OCI-LY1 (cell line): ENCODE data around the gene CXCL14.

ENCODE experiments used
- H2AFZ ChIP-seq: fragments of 200-600 bp; sonication (generic), shearing (Covaris generic); 2 replicates; pipeline ENCODE4 v1.6.0; 2014; ENCODE audit warnings: antibody characterized with exemption, mild to moderate bottlenecking, low read length
- H3F3A ChIP-seq: fragments of 200-600 bp; sonication (generic), shearing (Covaris generic); 2 replicates; pipeline ENCODE4 v1.6.0; 2014; ENCODE audit warnings: mild to moderate bottlenecking, antibody characterized with exemption, low read length, moderate library complexity; ENCODE audit not compliant: insufficient read depth
- H3K27ac ChIP-seq: fragments of 200-600 bp; sonication (generic); 2 replicates; pipeline ENCODE4 v1.5.1; 2014; ENCODE audit warnings: low read length, mixed run types, mild to moderate bottlenecking, low read depth; ENCODE audit not compliant: poor library complexity, severe bottlenecking
- H3K27me3 ChIP-seq: fragments of 200-600 bp; sonication (generic); 2 replicates; pipeline ENCODE4 v1.6.0; 2014; ENCODE audit warnings: antibody characterized with exemption, mild to moderate bottlenecking, low read length, moderate library complexity; ENCODE audit not compliant: insufficient read depth
- H3K36me3 ChIP-seq: fragments of 200-600 bp; sonication (generic); 2 replicates; pipeline ENCODE4 v1.6.1; 2014; ENCODE audit warnings: mild to moderate bottlenecking, antibody characterized with exemption, low read length, moderate library complexity, mixed read lengths; ENCODE audit not compliant: insufficient read depth
- H3K4me1 ChIP-seq: fragments of 200-600 bp; sonication (generic); 2 replicates; pipeline ENCODE4 v1.5.1; 2014; ENCODE audit warnings: mild to moderate bottlenecking, low read length, moderate library complexity; ENCODE audit not compliant: insufficient read depth, severe bottlenecking
- H3K4me2 ChIP-seq: fragments of 200-600 bp; sonication (generic), shearing (Covaris generic); 2 replicates; pipeline ENCODE4 v1.6.1; 2014; ENCODE audit warnings: low read length
- H3K4me3 ChIP-seq: fragments of 200-600 bp; sonication (generic); 2 replicates; pipeline ENCODE4 v1.5.1; 2014; ENCODE audit warnings: low read length, low read depth, mild to moderate bottlenecking, mixed read lengths; ENCODE audit not compliant: poor library complexity, severe bottlenecking
- H3K79me2 ChIP-seq: fragments of 200-600 bp; shearing (Covaris generic); 2 replicates; pipeline ENCODE4 v1.6.1; 2016; ENCODE audit warnings: mixed run types, low read length, mixed read lengths; ENCODE audit not compliant: insufficient read depth
- H3K9ac ChIP-seq: fragments of 200-600 bp; sonication (generic), shearing (Covaris generic); 2 replicates; pipeline ENCODE4 v1.6.1; 2014; ENCODE audit warnings: mild to moderate bottlenecking, low read length, mixed read lengths
- H3K9me2 ChIP-seq: fragments of 200-600 bp; sonication (generic), shearing (Covaris generic); 2 replicates; pipeline ENCODE4 v1.6.1; 2014; ENCODE audit warnings: low read depth, mild to moderate bottlenecking, low read length, mixed read lengths
- H3K9me3 ChIP-seq: fragments of 200-600 bp; shearing (Covaris generic); 2 replicates; pipeline ENCODE4 v1.6.1; 2014; ENCODE audit warnings: low read length, mixed read lengths
- H4K20me1 ChIP-seq: fragments of 200-600 bp; sonication (generic), shearing (Covaris generic); 2 replicates; pipeline ENCODE4 v1.6.0; 2016; ENCODE audit warnings: mild to moderate bottlenecking, low read length; ENCODE audit not compliant: insufficient read depth
- CTCF ChIP-seq: fragments of 200-600 bp; sonication (generic), shearing (Covaris generic); IDR thresholded peaks from 2 replicates; pipeline ENCODE4 v1.5.1; 2017; ENCODE audit warnings: mild to moderate bottlenecking, antibody characterized with exemption, low read length, moderate library complexity, mixed read lengths
- EZH2 ChIP-seq: fragments of 200-600 bp; sonication (generic), shearing (Covaris generic); IDR thresholded peaks from 2 replicates; pipeline ENCODE4 v1.8.0; 2017; ENCODE audit warnings: borderline replicate concordance, mixed run types, mild to moderate bottlenecking, antibody characterized with exemption, low read length, moderate library complexity, mixed read lengths

CXCL14 gene

GRCh38 chr5:135594416-135594960 is 15.7 kb upstream of the CXCL14 start:
- no peak for TF ChIP-seq CTCF
- no peak for TF ChIP-seq EZH2
- Histone ChIP-seq H3K9ac (no peak overlapping the region), H4K20me1 (no peaks in the 10 kb centered on the region), H3K79me2 (no peaks in the 10 kb centered on the region), H3K9me2 (no peaks in the 10 kb centered on the region), H3F3A (no peaks in the 10 kb centered on the region), H3K4me2 (no peak overlapping the region), H3K4me3 (no peak overlapping the region), H2AFZ (no peak overlapping the region), H3K4me1 (no peaks in the 10 kb centered on the region), H3K9me3 (no peaks in the 10 kb centered on the region), H3K36me3 (no peaks in the 10 kb centered on the region), H3K27ac (no peak overlapping the region), H3K27me3 (peaks cover 4% of the 10 kb centered on the region)

- no peak for TF ChIP-seq EZH2
- no peak for TF ChIP-seq CTCF
These were observed 15.1 kb upstream of the CXCL14 start for GRCh38 chr5:135593886-135594285.

GRCh38 chr5:135593141-135593540 is 14.3 kb upstream of the CXCL14 start:
- no peaks in the 10 kb centered on the region for H3K9me3 ChIP-seq
- H3F3A ChIP-seq: no peaks in the 10 kb centered on the region
- no peak overlapping the region for H3K9ac ChIP-seq
- H3K79me2 ChIP-seq: no peaks in the 10 kb centered on the region
- no peaks in the 10 kb centered on the region for H3K9me2 ChIP-seq
- no peaks in the 10 kb centered on the region for H3K4me1 ChIP-seq
- peaks cover 4% of the 10 kb centered on the region for H3K27me3 ChIP-seq
- H3K36me3 ChIP-seq: no peaks in the 10 kb centered on the region
- no peak overlapping the region for H2AFZ ChIP-seq
- no peak overlapping the region for H3K27ac ChIP-seq
- H3K4me2 ChIP-seq: no peak overlapping the region
- H4K20me1 ChIP-seq: no peaks in the 10 kb centered on the region
- no peak overlapping the region for H3K4me3 ChIP-seq
- TF ChIP-seq CTCF (no peak), EZH2 (no peak)

More at GRCh38 chr5:135593886-135594285, 15.1 kb upstream of the CXCL14 start:
- Histone ChIP-seq H3K36me3 (no peaks in the 10 kb centered on the region), H3K4me1 (no peaks in the 10 kb centered on the region), H3K27me3 (peaks cover 4% of the 10 kb centered on the region), H3K9me2 (no peaks in the 10 kb centered on the region), H3K4me3 (no peak overlapping the region), H3K79me2 (no peaks in the 10 kb centered on the region), H3K9ac (no peak overlapping the region), H3F3A (no peaks in the 10 kb centered on the region), H3K9me3 (no peaks in the 10 kb centered on the region), H3K4me2 (no peak overlapping the region), H3K27ac (no peak overlapping the region), H4K20me1 (no peaks in the 10 kb centered on the region), H2AFZ (no peak overlapping the region)
